A375 (cell line): ENCODE results near the gene PF4V1. TPM values are rescaled to one million over a fixed set of nuclear protein-coding genes. Genes with fewer than 3 reads are reported as not detected.

Experiments used
- total RNA-seq: library from RNA; depleted of rRNA; stranded (reverse); fragments of >200 nt; shearing (Covaris generic); gene quantifications from 2 replicates; pipeline ENCODE4 v1.2.3, GENCODE V29; 2014; rRNA removed

PF4V1 gene
- not detected in 2 replicates for total RNA-seq

GRCh38 chr4:73853246-73853704 is at the start of gene PF4V1:
PF4V1 (plus strand) TSS chr4:73853296; CDS start chr4:73853363, 67 bp downstream.

GRCh38 chr4:73836373-73837279 is 16.5 kb upstream of the PF4V1 start, which contains the start of gene CXCL6:
CXCL6 (plus strand) TSS chr4:73836678; CDS start chr4:73836751, 73 bp downstream.

GRCh38 chr4:73869130-73870055 is 16.3 kb downstream of the PF4V1 start, which contains the start of gene CXCL1:
CXCL1 (plus strand) TSS chr4:73869393; CDS start chr4:73869471, 78 bp downstream.

Other genes with a start within 250 kb of the PF4V1 start
- gene RASSF6, start 232.9 kb upstream of the PF4V1 start, total RNA-seq: not detected in 2 replicates
- 34.0 and 34.1 TPM in 2 replicates for gene CXCL8, start 112.7 kb upstream of the PF4V1 start, total RNA-seq
- not detected in 2 replicates for gene CXCL6, start 16.6 kb upstream of the PF4V1 start, total RNA-seq
- gene CXCL1, start 16.1 kb downstream of the PF4V1 start, total RNA-seq: 31.6 and 32.4 TPM in 2 replicates
- not detected in 2 replicates for gene PF4, start 128.7 kb downstream of the PF4V1 start, total RNA-seq
- gene PPBP, start 134.9 kb downstream of the PF4V1 start, total RNA-seq: not detected in 2 replicates
- not detected in 2 replicates for gene CXCL5, start 145.4 kb downstream of the PF4V1 start, total RNA-seq
- 3.4 and 4.3 TPM in 2 replicates for gene CXCL3, start 185.4 kb downstream of the PF4V1 start, total RNA-seq
- gene CXCL2, start 245.9 kb downstream of the PF4V1 start, total RNA-seq: 11.8 and 23.5 TPM in 2 replicates